Thyroid gland (tissue), 4 donors: ENCODE results near the gene DPYD. TPM values are rescaled to one million over a fixed set of nuclear protein-coding genes. Genes with fewer than 3 reads are reported as not detected.

Experiments
- DNase-seq, 2 donors: peaks; one replicate each; pipeline ENCODE4 v3.0.0-alpha.2; 2019
- H3K27ac ChIP-seq, 3 donors: fragments of 200-600 bp; sonication (generic); 1 replicate in 2 of 3; 2 replicates in 1 of 3; pipeline ENCODE4 v1.5.1; 2016 to 2019; ENCODE audit warnings: mild to moderate bottlenecking in 1 of 3, moderate library complexity in 1 of 3
- H3K27me3 ChIP-seq: fragments of 200-600 bp; sonication (generic); one replicate; pipeline ENCODE4 v1.5.1; 2019
- H3K36me3 ChIP-seq, 2 donors: fragments of 200-600 bp; sonication (generic); one replicate each; pipeline ENCODE4 v1.5.1; 2016 to 2019
- H3K4me1 ChIP-seq, 2 donors: fragments of 200-600 bp; sonication (generic); one replicate each; pipeline ENCODE4 v1.5.1; 2017 to 2019
- H3K4me3 ChIP-seq, 3 donors: fragments of 200-600 bp; sonication (generic); replicated peaks in 1 of 3; 1 replicate in 2 of 3; 2 replicates in 1 of 3; pipeline ENCODE4 v1.5.1; 2016; ENCODE audit warnings: mild to moderate bottlenecking in 1 of 3
- H3K9me3 ChIP-seq: fragments of 200-600 bp; sonication (generic); one replicate; pipeline ENCODE4 v1.5.1; 2017
- POLR2A ChIP-seq, 2 donors: fragments of 450-650 bp; IDR thresholded peaks; one replicate each; pipeline ENCODE4 v1.6.1; 2017; ENCODE audit warnings: antibody characterized with exemption in 2 of 2, mild to moderate bottlenecking in 2 of 2, moderate library complexity in 1 of 2
- WGBS, 2 donors: methylation state at CpG; one replicate each; pipeline ENCODE4 v1.1.5; 2017; 5-methylcytosine and 5-hydroxymethylcytosine counted together
- intact Hi-C: fragments of 100-400 bp; cut with DNase I; formaldehyde crosslinking; loops from one replicate; pipeline ENCODE4 v1.15.1; 2023
- total RNA-seq, 4 donors: library from RNA; depleted of rRNA; stranded (reverse); fragments of >200 nt; gene quantifications; one replicate each; pipeline ENCODE4 v1.2.3, GENCODE V29; 2016
- TF ChIP-seq, protein P1 (sequence below), 6 experiments: fragments of 200-600 bp in 3 of 6; fragments of 450-650 bp in 3 of 6; sonication (generic) in 3 of 6; IDR thresholded peaks; one replicate each; pipeline ENCODE4 v1.5.1; 2016 to 2019; ENCODE audit warnings: antibody characterized with exemption in 6 of 6, mild to moderate bottlenecking in 2 of 6, inconsistent platforms in 1 of 6, moderate library complexity in 1 of 6

Gene DPYD
- total RNA-seq, 4 donors from 2014 or later: 27.3 to 54.0 (median 39.5) TPM

DNA sequence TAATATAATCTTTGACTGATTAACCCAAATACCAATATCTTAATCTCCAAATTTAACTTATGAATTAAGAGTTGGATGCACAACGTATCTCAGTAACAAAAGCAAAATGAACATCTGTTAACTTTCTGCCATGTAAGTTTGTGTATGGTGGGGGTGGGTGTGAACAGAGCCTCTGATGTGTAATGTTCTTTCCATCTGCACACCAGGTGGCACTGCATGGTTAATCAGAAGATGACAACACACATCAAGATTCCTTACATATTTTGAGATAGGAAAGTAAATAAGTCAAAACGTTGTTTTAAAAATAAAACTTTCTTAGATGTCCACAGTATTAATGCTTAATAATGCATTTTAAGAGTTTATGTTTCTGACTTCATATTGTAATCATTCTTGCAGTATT lies 251.9 kb downstream of the DPYD start:
- DNase-seq: peak in 1 of 2 donors; percentile 1
- Histone ChIP-seq H3K4me1 (no peaks in the 10 kb centered on the region), H3K9me3 (no peaks in the 10 kb centered on the region), H3K4me3 (no peak overlapping the region), H3K27ac (no peak overlapping the region), H3K27me3 (no peaks in the 10 kb centered on the region), H3K36me3 (no peaks in the 10 kb centered on the region)
- TF ChIP-seq, protein P1, sequence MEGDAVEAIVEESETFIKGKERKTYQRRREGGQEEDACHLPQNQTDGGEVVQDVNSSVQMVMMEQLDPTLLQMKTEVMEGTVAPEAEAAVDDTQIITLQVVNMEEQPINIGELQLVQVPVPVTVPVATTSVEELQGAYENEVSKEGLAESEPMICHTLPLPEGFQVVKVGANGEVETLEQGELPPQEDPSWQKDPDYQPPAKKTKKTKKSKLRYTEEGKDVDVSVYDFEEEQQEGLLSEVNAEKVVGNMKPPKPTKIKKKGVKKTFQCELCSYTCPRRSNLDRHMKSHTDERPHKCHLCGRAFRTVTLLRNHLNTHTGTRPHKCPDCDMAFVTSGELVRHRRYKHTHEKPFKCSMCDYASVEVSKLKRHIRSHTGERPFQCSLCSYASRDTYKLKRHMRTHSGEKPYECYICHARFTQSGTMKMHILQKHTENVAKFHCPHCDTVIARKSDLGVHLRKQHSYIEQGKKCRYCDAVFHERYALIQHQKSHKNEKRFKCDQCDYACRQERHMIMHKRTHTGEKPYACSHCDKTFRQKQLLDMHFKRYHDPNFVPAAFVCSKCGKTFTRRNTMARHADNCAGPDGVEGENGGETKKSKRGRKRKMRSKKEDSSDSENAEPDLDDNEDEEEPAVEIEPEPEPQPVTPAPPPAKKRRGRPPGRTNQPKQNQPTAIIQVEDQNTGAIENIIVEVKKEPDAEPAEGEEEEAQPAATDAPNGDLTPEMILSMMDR (IDR thresholded peaks at IDR 0.05): no peak
- no peak for TF ChIP-seq POLR2A (IDR thresholded peaks at IDR 0.05)
- intact Hi-C loops: no loop called here
- WGBS, 2 donors: 29 to 36% methylated on average over 2 of the region's 2 CpGs

DNA sequence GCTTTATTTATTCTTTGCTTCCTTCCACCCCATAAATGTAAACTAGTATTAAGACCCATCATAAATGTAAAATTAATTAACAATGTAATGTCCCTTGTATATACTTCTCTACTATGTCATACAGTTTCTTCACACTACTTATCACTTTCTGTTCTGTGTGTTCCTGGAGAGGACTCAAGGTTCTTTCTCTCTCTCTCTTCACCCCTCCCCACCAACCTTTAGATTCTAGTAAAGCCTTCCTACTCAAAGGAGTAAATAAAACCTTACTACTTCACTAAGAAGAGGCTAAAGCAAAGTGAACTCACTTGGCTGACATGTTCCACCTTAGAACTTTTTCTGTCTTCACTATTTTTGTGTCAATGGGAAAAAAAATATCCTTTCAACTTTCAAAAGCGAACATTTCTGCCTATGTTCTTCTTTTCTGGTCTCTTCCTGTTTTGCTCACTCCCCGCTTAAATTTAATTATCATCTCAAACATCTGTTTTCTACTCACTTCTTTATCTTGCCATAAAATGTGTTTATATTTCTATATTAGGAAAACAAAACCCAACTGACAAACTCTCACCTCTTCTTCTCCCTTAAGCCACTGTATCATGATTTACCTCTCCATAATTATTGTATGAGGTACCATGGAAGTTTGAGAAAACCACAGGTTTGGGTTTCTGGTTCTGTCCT lies 260.3 kb downstream of the DPYD start:
- WGBS, 2 donors: 81 to 85% methylated on average over 2 of the region's 2 CpGs
- H3K27me3 ChIP-seq: no peaks in the 10 kb centered on the region
- no peaks in the 10 kb centered on the region for H3K36me3 ChIP-seq
- intact Hi-C loops: no loop called here
- no peak for DNase-seq
- no peaks in the 10 kb centered on the region for H3K4me1 ChIP-seq
- no peak for TF ChIP-seq POLR2A (IDR thresholded peaks at IDR 0.05)
- TF ChIP-seq, protein P1 (IDR thresholded peaks at IDR 0.05): no peak
- H3K9me3 ChIP-seq: no peaks in the 10 kb centered on the region
- H3K4me3 ChIP-seq: no peak overlapping the region
- H3K27ac ChIP-seq: no peak overlapping the region

DNA sequence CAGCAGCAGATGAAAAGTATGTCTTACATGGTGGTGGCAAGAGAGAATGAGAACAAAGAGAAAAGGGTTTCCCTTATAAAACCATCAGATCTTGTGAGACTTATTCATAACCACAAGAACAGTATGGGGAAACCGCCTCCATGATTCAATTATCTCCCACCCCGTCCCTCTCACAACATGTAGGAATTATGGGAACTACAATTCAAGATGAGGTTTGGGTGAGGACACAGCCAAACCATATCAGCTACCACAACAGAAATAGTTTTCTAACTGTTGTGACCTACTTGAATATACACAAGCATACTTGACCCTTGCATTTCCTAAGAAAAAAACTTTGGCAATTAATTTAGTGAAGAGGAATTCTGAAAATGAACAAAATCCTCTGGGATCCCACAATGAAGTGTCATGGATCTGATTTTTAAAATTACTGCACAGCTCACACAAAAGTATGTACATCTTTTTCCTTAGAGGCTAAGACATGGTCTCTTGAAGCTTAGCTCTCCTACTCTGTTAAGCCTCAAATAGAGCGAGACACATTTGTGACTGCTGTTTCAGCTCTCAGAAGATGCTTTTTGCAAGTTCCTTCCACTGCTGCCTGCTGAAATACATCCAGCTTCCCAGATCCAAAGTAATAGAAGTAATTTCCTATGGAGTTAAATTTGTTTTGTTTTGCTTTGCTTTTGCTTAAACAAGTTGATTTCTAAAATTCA lies 265.8 kb downstream of the DPYD start:
- TF ChIP-seq, protein P1 (IDR thresholded peaks at IDR 0.05): no peak
- TF ChIP-seq POLR2A (IDR thresholded peaks at IDR 0.05): no peak
- Histone ChIP-seq H3K27me3 (no peaks in the 10 kb centered on the region), H3K27ac (no peak overlapping the region), H3K9me3 (no peaks in the 10 kb centered on the region), H3K4me3 (no peak overlapping the region), H3K36me3 (no peaks in the 10 kb centered on the region), H3K4me1 (no peaks in the 10 kb centered on the region)
- WGBS, 2 donors: 82 to 92% methylated on average over 3 of the region's 3 CpGs
- intact Hi-C loops: no loop called here
- no peak for DNase-seq

DNA sequence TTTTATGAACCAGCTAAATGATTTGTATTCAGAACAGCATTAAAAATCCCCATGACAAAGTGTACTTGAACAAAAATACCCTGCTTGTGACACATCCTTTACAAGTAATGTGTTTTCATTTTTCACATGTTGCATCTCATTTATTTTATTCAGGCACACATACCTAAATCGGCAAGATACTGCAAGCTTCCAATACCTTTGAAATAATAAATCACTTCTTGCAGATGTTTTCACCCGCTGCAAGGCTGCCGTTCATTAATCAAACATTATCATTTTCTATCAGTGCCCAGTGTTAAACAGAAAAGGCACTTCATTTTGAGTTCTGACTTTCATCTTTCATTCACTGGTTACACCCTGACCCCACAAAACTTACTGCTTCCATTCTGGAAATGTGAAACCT lies 269.6 kb downstream of the DPYD start:
- intact Hi-C loops: no loop called here
- no peak for TF ChIP-seq POLR2A (IDR thresholded peaks at IDR 0.05)
- Histone ChIP-seq H3K27ac (no peak overlapping the region), H3K4me3 (no peak overlapping the region), H3K9me3 (no peaks in the 10 kb centered on the region), H3K4me1 (no peaks in the 10 kb centered on the region), H3K27me3 (no peaks in the 10 kb centered on the region), H3K36me3 (no peaks in the 10 kb centered on the region)
- 88 to 94% methylated on average over 3 of the region's 3 CpGs for WGBS, 2 donors
- no peak for DNase-seq

DNA sequence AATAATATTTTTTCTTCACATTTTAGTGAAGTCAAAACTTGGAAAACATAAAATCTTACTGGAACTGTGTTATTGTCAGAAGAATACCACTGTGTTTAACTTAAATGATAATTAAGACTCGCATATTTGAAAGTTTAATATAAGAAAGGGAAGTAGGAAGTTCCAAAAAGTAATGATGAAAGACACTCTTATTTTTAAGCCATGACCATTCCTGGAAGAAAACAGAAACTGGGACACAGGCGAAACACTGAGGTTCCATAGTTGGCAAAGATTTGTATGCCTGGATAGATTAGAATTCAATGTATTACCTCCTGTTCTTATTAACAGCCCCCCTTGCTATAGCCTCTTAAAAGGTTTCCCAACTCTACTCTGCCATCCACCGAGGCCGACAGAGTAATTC lies 271.2 kb downstream of the DPYD start:
- WGBS, 2 donors: 77 to 80% methylated on average over 4 of the region's 4 CpGs
- no peak for DNase-seq
- Histone ChIP-seq H3K9me3 (no peaks in the 10 kb centered on the region), H3K4me3 (no peak overlapping the region), H3K4me1 (no peaks in the 10 kb centered on the region), H3K27ac (no peak overlapping the region), H3K27me3 (no peaks in the 10 kb centered on the region), H3K36me3 (no peaks in the 10 kb centered on the region)
- intact Hi-C loops: no loop called here
- TF ChIP-seq, protein P1 (IDR thresholded peaks at IDR 0.05): no peak
- TF ChIP-seq POLR2A (IDR thresholded peaks at IDR 0.05): no peak
